Lung (tissue), 12 donors: ENCODE data around the gene ASB12. TPM values are rescaled to one million over a fixed set of nuclear protein-coding genes. Genes with fewer than 3 reads are reported as not detected.
"Not testable (repeated sequence)": the region's sequence is repeated elsewhere in the genome, so short reads cannot be mapped to it uniquely, and the experiment has no call there.

Experiments used
- ATAC-seq: fragments of 200-7000 bp; cut with Tn5 transposase; one replicate; pipeline ENCODE4 v1.9.1; 2020; ENCODE audit warnings: moderate number of reproducible peaks; ENCODE audit not compliant: insufficient read depth, low FRiP score
- DNase-seq, 3 donors: peaks; one replicate each; pipeline ENCODE4 v3.0.0-alpha.2; 2013 to 2017
- H3K27ac ChIP-seq, 2 donors: one replicate each; pipeline ENCODE4 v1.5.1; 2013; ENCODE audit warnings: mild to moderate bottlenecking in 2 of 2, moderate library complexity in 2 of 2, control low read depth in 1 of 2, inconsistent platforms in 1 of 2, low read depth in 1 of 2, low read length in 1 of 2
- H3K27me3 ChIP-seq, 3 donors: one replicate each; pipeline ENCODE4 v1.5.1; 2013; ENCODE audit warnings: low read length in 2 of 3; ENCODE audit not compliant: control insufficient read depth in 3 of 3, insufficient read depth in 3 of 3
- H3K36me3 ChIP-seq, 4 donors: one replicate each; pipeline ENCODE4 v1.5.1; 2013; ENCODE audit warnings: low read length in 4 of 4, mild to moderate bottlenecking in 1 of 4, moderate library complexity in 1 of 4; ENCODE audit not compliant: control insufficient read depth in 4 of 4, insufficient read depth in 4 of 4
- H3K4me1 ChIP-seq, 5 donors: one replicate each; pipeline ENCODE4 v1.5.1; 2013; ENCODE audit warnings: low read length in 5 of 5, mild to moderate bottlenecking in 2 of 5, moderate library complexity in 1 of 5; ENCODE audit not compliant: control insufficient read depth in 5 of 5, insufficient read depth in 5 of 5
- H3K4me3 ChIP-seq: one replicate; pipeline ENCODE4 v1.5.1; 2013; ENCODE audit warnings: mild to moderate bottlenecking, control low read depth, moderate library complexity
- H3K9ac ChIP-seq, 2 donors: one replicate each; pipeline ENCODE4 v1.5.1; 2013; ENCODE audit warnings: low read length in 2 of 2, control low read depth in 1 of 2; ENCODE audit not compliant: insufficient read depth in 1 of 2
- H3K9me3 ChIP-seq, 4 donors: one replicate each; pipeline ENCODE4 v1.5.1; 2013; ENCODE audit warnings: low read length in 3 of 4, mild to moderate bottlenecking in 1 of 4, moderate library complexity in 1 of 4; ENCODE audit not compliant: control insufficient read depth in 4 of 4, insufficient read depth in 3 of 4
- CTCF ChIP-seq: IDR thresholded peaks from 2 replicates; pipeline ENCODE4 v1.5.1; 2012; ENCODE audit warnings: mild to moderate bottlenecking; ENCODE audit errors: control extremely low read depth, extremely low read depth
- WGBS, 2 donors: extraction: QIAGEN DNeasy Blood & Tissue Kit; methylation state at CpG; one replicate each; pipeline ENCODE4 v1.1.7; 2013; 5-methylcytosine and 5-hydroxymethylcytosine counted together
- polyA plus RNA-seq, 2 donors: library from polyadenylated mRNA; stranded (reverse); fragments of 200-250 nt; gene quantifications; one replicate each; pipeline ENCODE4 v1.2.1, GENCODE V29; 2013
- total RNA-seq, 2 donors: library from RNA; depleted of rRNA in 1 of 2; stranded (reverse); fragments of >200 nt in 1 of 2; gene quantifications; one replicate each; pipeline ENCODE4 v1.2.1, GENCODE V29; 2014 to 2021
- donor health status: control.
- donor health status: control.
- donor health status: Bipolar disorder and iron deficiency.
- donor health status: healthy.
- donor health status: DM: yes; HTN: yes; CAD: no.

Gene ASB12
- total and polyA plus RNA-seq, 4 donors: 0.11 to 0.46 (median 0.16) TPM; not detected in 1

DNA sequence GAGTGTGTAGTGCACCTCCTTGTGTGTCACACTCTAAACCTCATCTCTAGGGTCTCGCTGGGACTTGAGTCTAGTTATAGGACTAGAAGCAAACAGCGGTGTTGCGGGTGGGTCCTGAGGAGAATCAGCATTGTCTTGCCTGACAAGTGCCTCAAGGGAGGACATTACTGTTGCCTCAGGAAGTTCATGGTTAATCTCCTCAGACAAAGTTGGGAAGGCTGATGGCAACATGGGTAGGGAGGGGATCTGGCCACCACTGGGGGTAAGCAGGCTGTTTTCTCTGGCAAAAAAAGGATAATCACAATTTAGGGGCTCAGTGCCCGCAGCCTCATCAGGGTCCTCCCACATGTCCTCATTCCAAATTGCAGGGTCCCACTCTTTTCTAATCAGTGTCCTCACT is 12.4 kb downstream of the ASB12 start:
- ATAC-seq (no peak), DNase-seq (no peak)
- H3K36me3 ChIP-seq: no peaks in the 10 kb centered on the region
- peaks cover 0 to 4% (median 0%) of the 10 kb centered on the region in 4 donors for H3K9me3 ChIP-seq
- peaks cover 0 to 2% (median 0%) of the 10 kb centered on the region in 3 donors for H3K27me3 ChIP-seq
- no peak overlapping the region for H3K4me3 ChIP-seq
- H3K4me1 ChIP-seq: no peaks in the 10 kb centered on the region
- no peak for TF ChIP-seq CTCF
- 91 to 98% methylated on average over 4 of the region's 4 CpGs for WGBS, 2 donors
- H3K27ac ChIP-seq: no peak overlapping the region
- no peak overlapping the region for H3K9ac ChIP-seq

GRCh38 chrX:64213989-64214388 is 16.4 kb downstream of the ASB12 start:
- H3K4me1 ChIP-seq, ATAC-seq, H3K27me3 ChIP-seq, H3K9ac ChIP-seq, H3K27ac ChIP-seq, H3K36me3 ChIP-seq, DNase-seq, H3K9me3 ChIP-seq, H3K4me3 ChIP-seq: not testable (repeated sequence)

DNA sequence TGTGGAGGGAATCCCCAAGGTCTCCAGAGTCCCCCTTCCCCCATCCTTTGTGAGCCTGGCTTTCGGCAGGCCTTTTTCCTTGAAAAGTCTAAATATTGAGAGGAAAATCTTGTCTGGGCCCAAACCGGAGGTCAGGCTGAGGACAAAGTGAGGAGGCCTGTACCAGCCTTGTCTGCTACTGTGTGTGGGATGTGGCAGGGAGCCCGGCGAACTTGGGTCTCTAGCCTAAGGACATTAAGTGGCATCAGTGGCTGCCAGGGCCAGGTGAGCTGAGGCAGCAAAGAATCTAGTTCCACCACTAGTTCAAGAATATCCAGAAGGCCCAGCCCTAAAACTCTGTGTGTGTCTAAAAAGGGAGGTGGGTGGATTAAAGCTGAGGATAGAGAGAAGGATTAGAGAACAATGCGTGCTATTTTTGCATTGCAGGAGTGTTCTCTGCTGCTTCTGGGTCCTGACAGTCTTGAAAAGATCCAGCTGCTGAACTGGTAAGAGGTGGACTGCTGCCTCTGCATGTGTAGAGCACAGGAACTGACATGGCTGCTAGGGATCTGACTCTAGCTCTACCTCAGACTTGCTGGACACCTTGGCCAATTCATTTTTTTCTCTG is 23.7 kb downstream of the ASB12 start:
- H3K36me3 ChIP-seq: no peaks in the 10 kb centered on the region
- no peaks in the 10 kb centered on the region for H3K27me3 ChIP-seq
- ATAC-seq (no peak), DNase-seq (peak; percentile 24 to 66 (median 42))
- H3K4me1 ChIP-seq: peaks cover 0 to 20% (median 5%) of the 10 kb centered on the region in 5 donors
- TF ChIP-seq CTCF: no peak
- peak overlapping the region; percentile 62 to 91 for H3K27ac ChIP-seq
- H3K9me3 ChIP-seq: no peaks in the 10 kb centered on the region
- peak overlapping the region; percentile 25 for H3K4me3 ChIP-seq
- 49 to 63% methylated on average over 5 of the region's 5 CpGs for WGBS, 2 donors
- H3K9ac ChIP-seq: peak overlapping the region in 1 of 2 donors; percentile 72

GRCh38 chrX:64205735-64206501 is 24.5 kb downstream of the ASB12 start:
- H3K4me3 ChIP-seq: peak overlapping the region; percentile 36
- 0 to 27% methylated on average over 30 to 45 of the region's 45 CpGs for WGBS, 2 donors

More at GRCh38 chrX:64205735-64206501, 24.5 kb downstream of the ASB12 start:
- Histone ChIP-seq H3K27ac (peak overlapping the region; percentile 78 to 91), H3K9me3 (no peaks in the 10 kb centered on the region), H3K36me3 (no peaks in the 10 kb centered on the region), H3K4me1 (peaks cover 0 to 20% (median 5%) of the 10 kb centered on the region in 5 donors), H3K27me3 (no peaks in the 10 kb centered on the region), H3K9ac (peak overlapping the region in 1 of 2 donors; percentile 72)
- no peak for TF ChIP-seq CTCF
- peak; percentile 91 for ATAC-seq
- DNase-seq: peak; percentile 95 to 97 (median 95)
